Right lobe of liver (tissue), 6 donors: ENCODE data around the gene PACRG. TPM values are rescaled to one million over a fixed set of nuclear protein-coding genes. Genes with fewer than 3 reads are reported as not detected.

ENCODE experiments used
- ATAC-seq, 4 donors: fragments of 200-7000 bp; cut with Tn5 transposase; one replicate each; pipeline ENCODE4 v1.9.1; 2020; ENCODE audit warnings: mild to moderate bottlenecking in 4 of 4, moderate library complexity in 4 of 4
- DNase-seq, 3 donors: peaks; one replicate each; pipeline ENCODE4 v3.0.0-alpha.2; 2020
- H3K27ac ChIP-seq, 3 donors: fragments of 200-600 bp; one replicate each; pipeline ENCODE4 v1.8.0; 2022
- H3K27me3 ChIP-seq, 2 donors: fragments of 200-600 bp; one replicate each; pipeline ENCODE4 v1.8.0; 2022
- H3K36me3 ChIP-seq, 4 donors: fragments of 200-600 bp; sonication (generic) in 1 of 4; one replicate each; pipeline versions ENCODE4 v1.5.1 to v1.8.0; 2017 to 2022; ENCODE audit warnings: control low read depth in 1 of 4
- H3K4me1 ChIP-seq, 4 donors: fragments of 200-600 bp; sonication (generic) in 1 of 4; one replicate each; pipeline versions ENCODE4 v1.5.1 to v1.8.0; 2017 to 2022; ENCODE audit warnings: control low read depth in 1 of 4
- H3K4me3 ChIP-seq, 3 donors: fragments of 200-600 bp; one replicate each; pipeline ENCODE4 v1.8.0; 2022
- H3K9me3 ChIP-seq, 4 donors: fragments of 200-600 bp; sonication (generic) in 1 of 4; one replicate each; pipeline versions ENCODE4 v1.5.1 to v1.8.0; 2017 to 2022; ENCODE audit warnings: control low read depth in 1 of 4
- CTCF ChIP-seq, 4 donors: fragments of 200-600 bp in 3 of 4; fragments of 450-650 bp in 1 of 4; IDR thresholded peaks; one replicate each; pipeline versions ENCODE4 v1.5.1 to v1.8.0; 2016 to 2022; ENCODE audit warnings: antibody characterized with exemption in 4 of 4, mild to moderate bottlenecking in 2 of 4
- POLR2A ChIP-seq: fragments of 450-650 bp; IDR thresholded peaks from one replicate; pipeline ENCODE4 v1.6.1; 2017; ENCODE audit warnings: antibody characterized with exemption, mild to moderate bottlenecking
- WGBS: methylation state at CpG from one replicate; pipeline ENCODE4 v1.1.6; 2018; ENCODE audit warnings: low coverage, low lambda C conversion rate; ENCODE audit not compliant: insufficient coverage; ENCODE audit errors: missing lambda C conversion rate; 5-methylcytosine and 5-hydroxymethylcytosine counted together
- intact Hi-C, 2 donors: fragments of 100-400 bp; cut with DNase I; formaldehyde crosslinking; loops; one replicate each; pipeline versions ENCODE4 v1.11.2 to v1.14.1; 2022
- total RNA-seq, 6 experiments: library from RNA; depleted of rRNA in 2 of 6; stranded (reverse); fragments of >200 nt in 2 of 6; fragmentation: NEBNext Ultra II Directional in 3 of 6; extraction: Animal tissue kit (Norgen Biotek cat#: 25700) in 3 of 6; gene quantifications; one replicate each; pipeline versions ENCODE4 v1.1.0 to v1.2.4, GENCODE V29; 2016 to 2023
- donor health status: DM: no; HTN: yes; CAD: no.
- donor health status: DM: no; HTN: no; CAD: no.
- donor health status: DM: no; HTN: no; CAD: no.
- donor health status: DM: no; HTN: yes; CAD: no.
- donor health status: DM: no; HTN: yes; CAD: no.

Gene PACRG
- total RNA-seq, 6 experiments from 2014 or later, result 0.25 to 5.3 (median 2.7) TPM

- DNase-seq, result no peak
- Histone ChIP-seq H3K27ac (no peak overlapping the region), H3K36me3 (no peaks in the 10 kb centered on the region), H3K9me3 (no peaks in the 10 kb centered on the region), H3K27me3 (no peaks in the 10 kb centered on the region), H3K4me1 (no peaks in the 10 kb centered on the region), H3K4me3 (no peak overlapping the region)
- TF ChIP-seq CTCF (IDR thresholded peaks at IDR 0.05) (no peak), POLR2A (no peak)
- ATAC-seq, result no peak
- 93% methylated on average over 11 of the region's 22 CpGs for WGBS
- intact Hi-C loops, result no loop called here
Observed at GRCh38 chr6:163290545-163291274, 562.9 kb downstream of the PACRG start.

GRCh38 chr6:163291622-163292021, 563.8 kb downstream of the PACRG start:
- no peaks in the 10 kb centered on the region for H3K4me1 ChIP-seq
- intact Hi-C loops, result no loop called here
- no peak overlapping the region for H3K4me3 ChIP-seq
- WGBS, result 84% methylated on average over 5 of the region's 5 CpGs
- H3K36me3 ChIP-seq, result no peaks in the 10 kb centered on the region
- ATAC-seq, result no peak
- DNase-seq, result no peak
- no peak overlapping the region for H3K27ac ChIP-seq
- H3K27me3 ChIP-seq, result no peaks in the 10 kb centered on the region
- no peak for TF ChIP-seq CTCF (IDR thresholded peaks at IDR 0.05)
- no peak for TF ChIP-seq POLR2A
- no peaks in the 10 kb centered on the region for H3K9me3 ChIP-seq

GRCh38 chr6:163293286-163293685, 565.5 kb downstream of the PACRG start:
- Histone ChIP-seq H3K4me3 (no peak overlapping the region), H3K27me3 (no peaks in the 10 kb centered on the region), H3K9me3 (no peaks in the 10 kb centered on the region), H3K4me1 (peaks cover 0 to 6% (median 0%) of the 10 kb centered on the region in 4 donors), H3K27ac (no peak overlapping the region), H3K36me3 (no peaks in the 10 kb centered on the region)
- WGBS, result 59% methylated on average over 6 of the region's 6 CpGs
- ATAC-seq (no peak), DNase-seq (no peak)
- TF ChIP-seq POLR2A, result no peak
- TF ChIP-seq CTCF (IDR thresholded peaks at IDR 0.05), result no peak
- intact Hi-C loops, result no loop called here

GRCh38 chr6:163294734-163295133, 567.0 kb downstream of the PACRG start:
- Histone ChIP-seq H3K36me3 (no peaks in the 10 kb centered on the region), H3K27ac (no peak overlapping the region), H3K9me3 (no peaks in the 10 kb centered on the region), H3K27me3 (no peaks in the 10 kb centered on the region), H3K4me3 (no peak overlapping the region), H3K4me1 (peaks cover 0 to 6% (median 0%) of the 10 kb centered on the region in 4 donors)
- no peak for ATAC-seq
- DNase-seq, result no peak
- TF ChIP-seq CTCF (IDR thresholded peaks at IDR 0.05) (no peak), POLR2A (no peak)
- intact Hi-C loops, result no loop called here
